T-helper 17 cell (primary cell): ENCODE data around the gene CELSR3. TPM values are rescaled to one million over a fixed set of nuclear protein-coding genes. Genes with fewer than 3 reads are reported as not detected.

Experiments used
- ATAC-seq: fragments of 150-1000 bp; cut with Tn5 transposase; 2 replicates; pipeline ENCODE4 v1.10.0; 2021; ENCODE audit warnings: mild to moderate bottlenecking, moderate library complexity
- DNase-seq, 3 donors: peaks; one replicate each; pipeline versions ENCODE4 v3.0.0 to v3.0.0-alpha.2; 2020 to 2021
- H3K9me3 ChIP-seq: one replicate; pipeline ENCODE4 v1.7.0; 2013; ENCODE audit warnings: low read length, mild to moderate bottlenecking; ENCODE audit not compliant: control insufficient read depth, poor library complexity, severe bottlenecking
- H3K27ac Mint-ChIP-seq: one replicate; pipeline ENCODE4 v1.8.0; 2022; ENCODE audit warnings: mild to moderate bottlenecking, moderate library complexity, mixed read lengths
- H3K27me3 Mint-ChIP-seq: one replicate; pipeline ENCODE4 v1.8.0; 2022; ENCODE audit warnings: mixed read lengths
- H3K36me3 Mint-ChIP-seq: one replicate; pipeline ENCODE4 v1.8.0; 2022; ENCODE audit warnings: low read depth, mixed read lengths
- H3K4me1 Mint-ChIP-seq: one replicate; pipeline ENCODE4 v1.8.0; 2022; ENCODE audit warnings: mild to moderate bottlenecking, mixed read lengths
- H3K4me3 Mint-ChIP-seq: one replicate; pipeline ENCODE4 v1.8.0; 2022; ENCODE audit warnings: mild to moderate bottlenecking, moderate library complexity, mixed read lengths
- total RNA-seq, 4 donors: library from RNA in 2 of 4; stranded (reverse) in 2 of 4; gene quantifications; one replicate each; pipeline ENCODE4 v1.2.3 and lab custom pipeline; 2022 to 2026

The CELSR3 gene
- total RNA-seq, 2 donors from 2014 or later: 6.0 to 6.9 TPM

DNA sequence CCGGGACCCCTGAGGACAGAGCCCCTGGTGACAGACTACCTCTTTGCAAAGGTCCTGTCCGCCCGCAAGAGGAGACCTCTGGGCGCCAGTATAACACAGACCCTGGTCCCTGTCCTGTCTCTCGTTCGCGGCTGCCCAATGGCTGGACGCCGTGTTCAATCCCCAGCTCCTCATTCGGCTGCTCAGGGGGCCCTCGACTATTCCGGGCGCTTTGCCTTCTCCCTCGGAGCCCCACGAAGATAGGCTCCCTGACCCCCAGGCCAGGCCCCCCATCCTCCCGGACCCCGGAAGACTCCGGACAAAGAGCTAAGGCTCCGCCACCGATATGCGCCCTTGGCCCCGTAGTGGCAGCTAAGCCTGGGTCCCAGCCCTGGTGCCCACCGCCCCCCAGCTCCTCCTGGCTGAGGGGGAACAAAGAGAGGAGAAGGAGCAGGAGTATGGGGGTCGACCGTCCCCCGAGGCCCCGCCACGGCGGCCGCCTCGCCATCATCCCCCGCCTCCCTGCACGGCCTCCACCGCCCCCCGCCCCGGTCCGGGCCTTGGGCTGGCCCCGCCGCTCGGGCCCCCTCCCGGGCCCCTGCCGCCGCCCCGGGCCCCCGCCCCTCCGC is 437 bp downstream of the CELSR3 start:
- H3K9me3 ChIP-seq: no peaks in the 10 kb centered on the region
- DNase-seq (no peak), ATAC-seq (no peak)
- Mint-ChIP-seq H3K27me3 (peaks cover 11% of the 10 kb centered on the region), H3K4me3 (peak overlapping the region; percentile 87), H3K36me3 (no peaks in the 10 kb centered on the region), H3K27ac (peak overlapping the region; percentile 74), H3K4me1 (peaks cover 8% of the 10 kb centered on the region)

DNA sequence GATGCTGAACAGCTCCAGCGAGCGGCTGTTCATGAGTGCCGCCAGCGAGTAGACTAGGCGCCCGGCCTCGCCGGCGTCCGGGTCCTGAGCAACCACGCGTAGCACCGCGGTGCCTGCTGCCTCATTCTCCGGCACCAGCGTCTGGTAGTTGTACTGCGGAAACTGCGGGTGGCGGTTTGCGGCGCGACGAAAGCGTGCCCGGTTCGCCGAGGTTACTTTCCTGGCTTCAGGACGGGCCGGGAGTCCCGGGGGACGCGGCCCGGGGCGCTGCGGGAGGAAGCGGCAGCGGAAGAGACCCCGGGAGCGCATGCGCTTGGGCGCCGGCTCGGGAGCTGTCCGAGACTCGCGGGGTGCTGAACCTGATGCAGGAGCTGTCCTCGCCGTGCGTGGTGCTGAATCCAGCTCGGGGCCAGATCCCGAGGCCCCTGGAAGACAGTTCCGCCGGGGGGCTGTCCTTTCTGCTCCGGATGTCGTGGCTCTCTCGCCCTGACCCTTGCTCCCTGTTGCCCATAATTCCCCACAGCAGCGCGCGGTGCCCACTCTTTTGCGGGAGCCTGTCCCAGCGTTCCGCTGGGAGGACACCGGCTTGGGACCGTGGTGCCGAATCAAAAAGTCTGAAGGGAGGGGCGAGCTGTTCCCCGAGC is 1.1 kb downstream of the CELSR3 start:
- H3K27ac Mint-ChIP-seq: peak overlapping the region; percentile 74
- ATAC-seq: peak; percentile 45
- H3K9me3 ChIP-seq: no peaks in the 10 kb centered on the region
- peaks cover 11% of the 10 kb centered on the region for H3K27me3 Mint-ChIP-seq
- DNase-seq: peak; percentile 65 to 74 (median 66)
- peak overlapping the region; percentile 66 for H3K4me3 Mint-ChIP-seq
- no peaks in the 10 kb centered on the region for H3K36me3 Mint-ChIP-seq
- peaks cover 8% of the 10 kb centered on the region for H3K4me1 Mint-ChIP-seq

DNA sequence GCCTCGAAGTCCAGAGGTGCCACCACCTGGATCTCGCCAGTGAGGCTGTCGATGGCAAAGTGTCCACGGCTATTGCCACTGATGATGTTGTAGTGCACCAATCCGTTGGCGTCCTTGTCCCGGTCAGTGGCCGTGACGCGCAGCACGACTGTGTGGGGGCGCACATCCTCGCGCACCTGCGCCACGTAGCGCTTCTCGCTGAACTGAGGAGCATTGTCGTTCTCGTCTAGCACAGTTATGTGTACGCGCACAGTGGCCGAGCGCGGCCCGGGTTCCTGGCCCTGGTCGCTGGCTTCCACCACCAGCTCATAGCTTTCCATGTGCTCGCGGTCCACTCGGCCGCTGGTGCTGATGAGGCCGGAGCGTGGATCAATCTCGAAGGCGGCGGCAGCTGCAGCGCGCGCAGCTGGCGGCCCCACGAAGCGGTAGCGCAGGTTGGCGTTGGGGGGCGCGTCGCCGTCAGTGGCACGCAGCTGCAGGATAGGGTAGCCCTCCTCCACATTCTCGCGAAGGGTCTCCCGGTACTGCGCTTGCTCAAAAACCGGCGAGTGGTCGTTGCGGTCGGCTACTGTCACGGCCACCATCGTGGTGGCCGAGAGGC is 1.8 kb downstream of the CELSR3 start:
- Mint-ChIP-seq H3K4me3 (no peak overlapping the region), H3K4me1 (peaks cover 8% of the 10 kb centered on the region), H3K36me3 (no peaks in the 10 kb centered on the region), H3K27ac (peak overlapping the region; percentile 74), H3K27me3 (peaks cover 11% of the 10 kb centered on the region)
- H3K9me3 ChIP-seq: no peaks in the 10 kb centered on the region
- ATAC-seq (no peak), DNase-seq (no peak)

DNA sequence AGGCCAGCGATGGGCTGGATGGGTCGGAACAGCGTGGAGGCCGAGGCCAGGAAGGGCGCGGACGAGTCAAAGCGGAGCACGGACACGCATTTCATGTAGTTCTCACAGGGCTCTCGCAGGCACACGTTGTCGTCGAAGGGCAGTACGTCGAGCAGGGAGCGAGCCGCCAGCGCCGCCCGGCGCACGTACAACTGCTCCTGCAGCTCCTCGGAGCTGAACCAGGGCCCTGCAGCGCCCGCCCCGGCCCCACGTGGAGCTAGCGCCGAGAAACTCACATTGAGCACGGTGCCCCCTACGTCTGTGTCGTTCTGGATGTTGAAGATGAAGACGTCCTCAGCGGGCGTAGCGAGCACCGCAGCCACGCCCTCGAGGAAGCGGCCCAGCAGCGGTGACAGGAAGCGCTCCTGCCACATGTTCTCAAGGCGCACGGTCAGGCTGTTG is 5.8 kb downstream of the CELSR3 start:
- Mint-ChIP-seq H3K4me1 (peaks cover 12% of the 10 kb centered on the region), H3K36me3 (no peaks in the 10 kb centered on the region), H3K27me3 (no peaks in the 10 kb centered on the region), H3K4me3 (peak overlapping the region; percentile 86), H3K27ac (no peak overlapping the region)
- no peak for DNase-seq
- ATAC-seq: peak; percentile 3
- no peaks in the 10 kb centered on the region for H3K9me3 ChIP-seq

DNA sequence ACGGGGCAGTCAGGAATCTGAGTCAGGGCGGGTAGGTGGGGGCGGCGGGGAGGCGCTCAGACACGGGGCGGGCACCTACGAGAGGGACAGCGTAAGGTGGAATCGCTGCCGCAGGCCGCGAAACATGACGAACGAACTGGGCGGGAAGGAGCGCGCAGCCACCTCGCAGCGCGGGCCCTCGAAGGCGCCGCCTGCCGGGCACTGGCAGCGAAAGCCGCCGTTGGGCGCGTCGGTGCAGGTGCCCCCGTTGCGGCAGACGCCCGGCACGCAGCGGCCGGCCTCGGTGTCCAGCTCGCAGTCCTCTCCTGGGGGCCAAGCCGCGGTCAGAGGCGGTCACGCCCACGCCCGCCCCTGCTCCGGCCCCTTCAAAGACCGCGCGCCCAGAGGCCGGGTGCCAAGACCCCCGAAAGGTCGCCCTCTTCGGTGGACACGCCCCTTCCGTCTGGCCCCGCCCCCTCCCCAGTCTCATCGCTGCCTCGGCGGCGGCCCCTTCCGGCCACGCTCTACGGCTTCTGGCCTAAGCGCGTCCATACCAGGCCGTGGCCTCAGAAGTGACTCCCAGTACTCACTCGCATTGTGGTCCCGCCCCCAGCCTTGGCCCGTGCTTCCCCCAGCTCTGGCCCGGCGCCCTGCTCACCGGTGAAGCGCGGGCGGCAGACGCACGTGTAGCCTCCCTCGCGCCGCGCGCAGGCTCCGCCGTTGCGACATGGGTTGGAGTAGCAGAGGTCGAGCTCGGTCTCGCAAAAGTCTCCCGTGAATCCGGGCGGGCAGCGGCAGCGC is 6.4 kb downstream of the CELSR3 start:
- H3K27me3 Mint-ChIP-seq: no peaks in the 10 kb centered on the region
- ATAC-seq (peak; percentile 88), DNase-seq (peak; percentile 78 to 84 (median 79))
- H3K4me1 Mint-ChIP-seq: peaks cover 12% of the 10 kb centered on the region
- H3K4me3 Mint-ChIP-seq: peak overlapping the region; percentile 86
- H3K9me3 ChIP-seq: no peaks in the 10 kb centered on the region
- H3K36me3 Mint-ChIP-seq: no peaks in the 10 kb centered on the region
- peak overlapping the region; percentile 19 for H3K27ac Mint-ChIP-seq

DNA sequence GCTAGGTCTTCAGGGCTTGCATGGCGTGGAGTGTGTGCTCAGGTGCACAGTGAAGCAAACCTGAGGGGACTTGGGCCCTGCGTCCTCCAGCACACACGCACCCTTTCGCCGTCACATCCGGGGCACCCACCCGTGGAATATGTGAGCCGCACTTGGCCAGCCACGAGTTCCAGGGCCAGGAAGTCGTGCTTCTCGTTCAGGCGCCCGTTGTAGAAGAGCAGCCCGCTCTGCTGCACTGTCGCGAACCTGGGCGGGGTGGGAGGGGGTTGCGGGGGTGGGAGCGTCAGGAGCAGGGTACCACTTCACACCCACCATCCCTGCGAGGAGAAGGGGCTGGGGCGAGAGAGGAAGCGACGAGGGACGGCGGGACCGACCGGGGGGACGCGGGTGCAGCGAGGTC is 7.1 kb downstream of the CELSR3 start:
- ATAC-seq (peak; percentile 35), DNase-seq (peak in 2 of 3 donors; percentile 24 to 26)
- H3K36me3 Mint-ChIP-seq: no peaks in the 10 kb centered on the region
- H3K27ac Mint-ChIP-seq: peak overlapping the region; percentile 19
- peaks cover 15% of the 10 kb centered on the region for H3K4me1 Mint-ChIP-seq
- H3K4me3 Mint-ChIP-seq: peak overlapping the region; percentile 86
- H3K9me3 ChIP-seq: no peaks in the 10 kb centered on the region
- H3K27me3 Mint-ChIP-seq: no peaks in the 10 kb centered on the region

DNA sequence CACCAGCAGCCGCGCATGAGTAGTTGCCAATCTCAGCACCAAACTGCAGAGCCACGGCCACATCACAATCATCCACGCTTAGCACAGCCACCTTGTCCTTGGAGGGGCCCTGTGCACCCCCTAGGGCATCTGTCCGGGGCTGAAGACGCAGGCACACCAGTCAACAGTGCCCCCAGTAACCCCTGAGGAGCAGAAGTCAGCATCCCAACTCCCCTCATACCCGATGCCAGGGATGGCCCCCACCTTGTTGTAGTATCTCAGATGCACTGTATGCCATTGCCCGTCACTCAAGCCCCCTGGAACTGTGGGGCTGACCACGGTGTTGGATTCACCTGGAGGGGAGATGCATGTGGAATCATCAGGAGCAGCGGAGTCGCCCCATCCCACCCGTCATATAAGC is 7.6 kb downstream of the CELSR3 start:
- ATAC-seq (no peak), DNase-seq (no peak)
- H3K9me3 ChIP-seq: no peaks in the 10 kb centered on the region
- no peaks in the 10 kb centered on the region for H3K36me3 Mint-ChIP-seq
- H3K27me3 Mint-ChIP-seq: no peaks in the 10 kb centered on the region
- peak overlapping the region; percentile 19 for H3K27ac Mint-ChIP-seq
- peaks cover 15% of the 10 kb centered on the region for H3K4me1 Mint-ChIP-seq
- peak overlapping the region; percentile 86 for H3K4me3 Mint-ChIP-seq

DNA sequence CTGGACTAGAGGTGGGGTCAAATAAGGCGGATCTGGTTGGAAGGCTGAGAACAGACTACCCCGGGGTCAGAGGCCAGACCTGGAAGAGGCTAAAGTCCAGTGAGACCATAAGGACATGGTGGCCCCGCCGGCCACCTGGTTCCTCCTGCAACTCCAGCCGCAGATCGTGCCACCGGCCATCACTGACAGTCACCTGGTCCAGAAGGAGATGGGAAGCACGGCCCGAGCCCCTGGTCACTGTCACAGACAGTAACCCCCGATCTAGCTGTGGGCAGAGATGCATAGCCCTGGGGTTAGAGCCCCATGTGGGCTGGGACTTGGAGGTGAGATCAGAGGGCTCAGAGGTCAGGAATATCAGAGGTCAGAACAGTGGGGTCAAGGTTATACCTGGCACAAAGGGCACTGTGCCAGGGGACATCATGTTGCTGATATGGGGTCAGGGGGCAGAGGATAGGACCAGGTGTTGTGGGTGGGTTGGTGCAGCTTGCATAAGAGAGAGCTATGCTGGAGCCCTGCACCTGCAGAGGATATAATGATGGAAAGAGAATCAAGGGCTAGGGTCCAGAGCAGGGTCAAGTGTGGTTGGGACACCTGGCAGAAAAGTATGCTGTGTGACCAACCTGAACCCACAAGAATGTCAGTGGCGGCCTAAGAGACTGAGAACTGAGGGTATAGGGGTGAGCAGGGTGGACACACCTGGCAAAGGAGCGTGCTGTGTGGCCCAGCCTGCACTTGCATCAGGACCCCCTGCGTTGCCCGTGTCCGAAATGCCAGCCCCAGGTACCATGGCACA is 9.6 kb downstream of the CELSR3 start:
- Mint-ChIP-seq H3K4me3 (peak overlapping the region; percentile 8), H3K27ac (no peak overlapping the region), H3K36me3 (no peaks in the 10 kb centered on the region), H3K4me1 (peaks cover 17% of the 10 kb centered on the region), H3K27me3 (no peaks in the 10 kb centered on the region)
- ATAC-seq (no peak), DNase-seq (no peak)
- H3K9me3 ChIP-seq: no peaks in the 10 kb centered on the region

DNA sequence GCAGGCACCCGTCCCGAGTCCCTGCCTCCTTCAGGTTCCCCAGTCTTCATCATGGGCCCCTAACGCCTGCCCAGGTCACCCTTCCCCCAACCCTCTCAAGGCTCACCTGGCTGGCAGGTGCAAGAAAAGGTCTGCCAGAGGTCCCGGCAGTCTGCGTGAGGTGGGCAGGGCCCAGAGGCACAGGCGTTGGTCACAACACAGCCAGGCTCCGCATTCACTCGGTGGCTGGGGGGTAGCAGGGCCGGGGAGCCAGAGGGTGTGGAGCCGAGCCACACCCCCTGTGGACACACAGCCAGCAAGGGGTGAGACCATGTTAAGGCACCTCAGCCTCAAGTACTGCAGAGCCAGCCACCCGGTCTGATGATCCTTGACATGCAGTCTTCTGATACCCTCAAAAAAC is 10.9 kb downstream of the CELSR3 start:
- no peak for DNase-seq
- H3K36me3 Mint-ChIP-seq: no peaks in the 10 kb centered on the region
- no peaks in the 10 kb centered on the region for H3K9me3 ChIP-seq
- H3K27me3 Mint-ChIP-seq: no peaks in the 10 kb centered on the region
- no peak overlapping the region for H3K4me3 Mint-ChIP-seq
- ATAC-seq: no peak
- H3K4me1 Mint-ChIP-seq: peaks cover 17% of the 10 kb centered on the region
- H3K27ac Mint-ChIP-seq: no peak overlapping the region

DNA sequence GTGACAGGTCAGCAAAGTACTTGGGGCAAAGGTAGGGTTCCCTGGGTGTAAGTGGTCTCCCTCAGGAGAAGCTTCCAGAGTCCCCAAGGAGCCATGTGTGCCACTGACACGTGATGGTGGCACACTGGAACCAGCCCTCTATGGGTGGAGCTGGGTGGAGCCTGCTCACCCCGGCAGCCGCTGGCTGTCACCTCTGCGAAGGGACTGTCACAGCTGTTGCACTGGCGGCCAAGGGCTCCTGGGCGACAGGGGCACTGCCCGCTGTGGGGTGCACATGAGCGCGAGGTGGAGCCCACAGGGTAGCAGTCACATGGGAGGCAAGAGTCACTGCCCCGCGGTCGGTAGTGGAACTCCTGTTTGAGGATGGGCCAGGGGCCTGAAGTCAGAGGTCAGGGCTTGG is 12.0 kb downstream of the CELSR3 start:
- ATAC-seq (no peak), DNase-seq (no peak)
- H3K4me3 Mint-ChIP-seq: no peak overlapping the region
- peaks cover 17% of the 10 kb centered on the region for H3K4me1 Mint-ChIP-seq
- no peak overlapping the region for H3K27ac Mint-ChIP-seq
- H3K27me3 Mint-ChIP-seq: no peaks in the 10 kb centered on the region
- no peaks in the 10 kb centered on the region for H3K9me3 ChIP-seq
- H3K36me3 Mint-ChIP-seq: no peaks in the 10 kb centered on the region

DNA sequence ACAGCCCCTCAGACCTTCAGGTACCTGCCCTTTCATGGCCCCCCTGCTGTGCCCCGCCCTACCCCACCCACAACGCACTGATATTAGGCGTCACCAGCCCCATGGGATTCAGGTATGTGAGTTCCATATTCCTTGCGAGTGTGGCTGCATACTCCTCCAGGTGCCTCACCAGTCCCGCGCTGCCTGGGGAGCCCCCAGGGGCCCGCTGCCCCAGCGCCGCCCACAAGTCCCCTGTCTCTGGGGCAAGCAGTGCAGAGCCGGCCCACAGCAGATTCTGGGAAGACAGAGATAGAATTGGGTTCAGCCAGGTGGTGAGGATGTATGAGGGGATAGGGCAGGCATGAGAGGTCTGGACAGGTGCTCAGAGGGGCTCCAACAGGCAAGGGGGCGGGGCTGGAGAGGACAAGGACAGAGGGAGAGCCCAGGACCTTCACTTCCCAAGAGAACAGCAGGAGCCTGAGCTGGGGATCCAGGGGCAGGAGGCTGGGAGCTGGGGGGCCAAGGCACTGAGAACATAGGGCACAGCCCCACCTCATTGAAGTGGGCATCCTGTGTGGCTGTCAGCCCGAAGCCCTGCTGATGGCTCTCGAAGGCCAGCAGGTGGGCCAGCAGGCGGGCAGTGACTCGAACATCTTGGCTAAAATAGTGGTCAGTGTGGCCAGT is 14.4 kb downstream of the CELSR3 start:
- Mint-ChIP-seq H3K4me3 (no peak overlapping the region), H3K27ac (no peak overlapping the region), H3K4me1 (peaks cover 7% of the 10 kb centered on the region), H3K27me3 (no peaks in the 10 kb centered on the region), H3K36me3 (peaks cover 5% of the 10 kb centered on the region)
- ATAC-seq: no peak
- DNase-seq: no peak
- no peaks in the 10 kb centered on the region for H3K9me3 ChIP-seq

DNA sequence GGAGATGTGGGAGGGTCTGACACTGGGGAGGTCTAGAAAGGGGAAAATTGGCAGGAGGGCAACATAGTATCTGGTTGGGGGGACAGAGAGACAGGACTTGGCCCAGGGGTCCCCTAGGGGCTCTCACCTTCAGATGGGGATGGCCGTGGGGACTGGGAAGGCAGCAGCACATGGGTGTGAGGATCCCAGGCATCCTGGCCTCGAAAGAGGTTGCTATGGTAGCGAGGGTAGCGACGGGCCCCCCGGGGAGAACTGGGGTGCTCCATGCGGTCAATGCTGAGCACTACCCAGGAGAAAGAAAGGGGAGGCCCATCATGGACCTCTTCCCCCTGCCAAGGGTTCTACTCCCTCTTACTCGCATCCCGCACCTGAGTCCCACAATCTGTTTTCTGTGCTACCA is 15.0 kb downstream of the CELSR3 start:
- peaks cover 7% of the 10 kb centered on the region for H3K4me1 Mint-ChIP-seq
- peaks cover 5% of the 10 kb centered on the region for H3K36me3 Mint-ChIP-seq
- no peaks in the 10 kb centered on the region for H3K9me3 ChIP-seq
- H3K27ac Mint-ChIP-seq: no peak overlapping the region
- ATAC-seq (no peak), DNase-seq (no peak)
- no peak overlapping the region for H3K4me3 Mint-ChIP-seq
- no peaks in the 10 kb centered on the region for H3K27me3 Mint-ChIP-seq
